ENCODE results near the gene BRI3BP.
"Not testable (repeated sequence)": the region's sequence is repeated elsewhere in the genome, so short reads cannot be mapped to it uniquely, and the experiment has no call there.

The BRI3BP gene

GRCh38 chr12:125024949-125025563 lies 31.6 kb downstream of the BRI3BP start:
- DNase-seq, result no peak

GRCh38 chr12:125025606-125026235 lies 32.3 kb downstream of the BRI3BP start:
- DNase-seq, result no peak

DNA sequence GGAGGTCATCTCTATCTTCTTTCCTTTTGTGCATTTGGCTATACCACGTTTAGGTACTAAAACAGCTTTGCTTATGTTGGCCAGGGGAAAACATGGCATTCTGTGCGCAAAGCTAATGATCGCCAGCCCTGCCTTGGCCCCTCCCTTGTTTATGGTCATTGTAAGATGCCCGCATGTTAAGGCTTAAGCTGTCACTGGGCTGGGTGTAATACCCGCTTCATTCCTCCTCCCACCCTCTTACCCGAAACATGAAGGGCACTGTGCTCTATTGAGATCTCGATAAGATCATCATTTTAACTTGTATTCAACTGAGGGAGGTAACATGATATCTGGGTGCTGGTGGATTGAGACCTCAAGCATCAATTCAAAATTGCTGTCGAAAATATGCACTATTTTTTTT lies 34.7 kb downstream of the BRI3BP start:
- DNase-seq, result no peak

GRCh38 chr12:125029761-125030358 lies 36.4 kb downstream of the BRI3BP start:
- no peak for DNase-seq

DNA sequence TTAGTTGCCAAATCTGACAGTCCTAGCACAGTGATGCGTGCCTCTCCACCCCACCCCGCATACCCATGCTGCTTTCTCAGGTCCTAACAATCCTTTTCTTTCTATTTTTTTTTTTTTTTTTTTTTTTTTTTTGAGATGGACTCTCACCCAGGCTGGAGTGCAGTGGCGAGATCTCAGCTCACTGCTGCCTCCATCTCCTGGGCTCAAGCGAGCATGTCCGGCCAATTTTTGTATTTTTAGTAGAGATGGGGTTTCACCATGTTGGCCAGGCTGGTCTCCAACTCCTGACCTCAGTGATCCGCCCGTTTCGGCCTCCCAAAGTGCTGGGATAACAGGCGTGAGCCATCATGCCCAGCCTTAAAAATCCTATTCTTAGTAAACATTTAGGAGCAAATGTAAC lies 38.0 kb downstream of the BRI3BP start:
- DNase-seq, result not testable (repeated sequence)

DNA sequence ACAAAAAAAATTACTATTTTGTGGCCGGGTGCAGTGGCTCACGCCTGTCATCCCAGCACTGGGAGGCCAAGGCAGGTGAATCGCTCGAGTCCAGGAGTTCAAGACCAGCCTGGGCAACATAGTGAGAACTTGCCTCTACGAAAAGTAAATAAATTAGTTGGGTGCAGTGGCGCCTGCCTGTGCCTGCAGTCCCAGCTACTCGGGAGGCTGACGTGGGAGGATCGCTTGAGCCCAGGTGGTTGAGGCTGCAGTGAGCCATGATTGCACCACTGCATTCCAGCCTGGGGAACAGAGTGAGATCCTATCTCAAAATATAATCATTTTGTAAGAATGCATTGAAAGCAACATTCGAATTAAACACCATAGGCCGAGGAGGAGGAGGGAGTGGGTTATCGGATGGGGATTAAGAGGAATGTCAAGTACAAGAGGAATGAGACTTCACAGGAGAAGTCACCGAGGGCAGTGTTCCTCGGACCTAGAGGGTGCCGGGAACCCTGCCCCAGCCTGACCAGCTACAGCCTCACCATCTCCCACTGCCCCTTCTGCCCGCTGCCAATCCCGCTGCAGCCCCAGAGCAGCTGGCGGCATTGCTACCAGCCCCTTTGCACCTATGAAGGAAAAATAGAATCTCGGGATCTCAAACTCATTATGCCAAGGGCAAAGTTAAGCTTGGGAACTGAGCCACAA lies 39.2 kb downstream of the BRI3BP start:
- DNase-seq, result no peak

DNA sequence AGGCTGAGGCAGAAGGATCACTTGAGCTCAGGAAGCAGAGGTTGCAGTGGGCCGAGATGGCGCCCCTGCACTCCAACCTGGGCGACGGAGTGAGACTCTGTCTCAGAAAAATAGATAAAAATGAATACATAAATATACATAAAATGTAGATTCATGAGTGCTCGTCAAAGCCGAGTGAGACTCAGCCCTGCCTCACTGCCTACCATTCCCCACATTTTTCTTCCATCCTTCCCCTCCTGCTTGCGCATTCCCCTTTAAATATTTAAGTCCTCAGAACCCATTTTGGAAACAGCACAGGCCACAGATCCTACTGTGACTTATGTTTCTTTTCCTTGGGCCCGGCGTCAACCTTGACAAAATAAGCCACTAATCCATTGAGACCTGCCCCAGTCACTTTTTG lies 39.8 kb downstream of the BRI3BP start:
- DNase-seq, result no peak

DNA sequence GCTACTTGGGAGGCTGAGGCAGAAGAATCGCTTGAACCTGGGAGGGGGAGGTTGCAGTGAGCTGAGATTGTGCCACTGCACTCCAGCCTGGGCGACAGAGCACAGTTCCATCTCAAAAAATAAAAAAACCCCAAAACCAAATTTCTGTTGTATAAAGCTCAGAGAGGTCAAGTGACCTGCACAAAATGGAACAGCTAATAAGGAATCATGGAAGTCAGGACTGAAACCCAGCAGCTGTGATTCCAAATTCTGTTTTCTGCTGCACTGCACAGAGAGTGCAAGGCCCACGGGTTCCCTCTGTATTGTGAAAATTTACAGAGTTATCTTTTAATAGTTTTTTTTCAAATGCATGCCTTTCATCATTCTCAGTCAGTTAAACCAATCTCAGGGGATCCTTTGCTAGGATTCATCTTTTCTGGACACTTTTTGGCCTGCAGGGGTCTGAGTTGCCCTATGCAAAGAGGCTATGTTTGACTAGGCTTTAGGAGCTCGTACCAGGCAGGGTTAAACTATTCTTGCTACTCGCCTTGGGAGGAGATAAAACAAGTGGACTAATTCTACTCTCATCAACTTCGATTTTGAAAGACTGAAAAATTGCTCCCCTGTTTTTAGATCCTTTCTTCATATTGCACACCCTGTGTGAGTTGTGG lies 45.7 kb downstream of the BRI3BP start:
- no peak for DNase-seq

- no peak for DNase-seq
Observed at GRCh38 chr12:125049093-125049458, 55.6 kb downstream of the BRI3BP start.

GRCh38 chr12:125050446-125050845 lies 57.0 kb downstream of the BRI3BP start:
- DNase-seq, result no peak

- DNase-seq, result no peak
Observed at GRCh38 chr12:125050868-125051267, 57.4 kb downstream of the BRI3BP start.

- no peak for DNase-seq
Observed at GRCh38 chr12:125053821-125054220, 60.4 kb downstream of the BRI3BP start.

DNA sequence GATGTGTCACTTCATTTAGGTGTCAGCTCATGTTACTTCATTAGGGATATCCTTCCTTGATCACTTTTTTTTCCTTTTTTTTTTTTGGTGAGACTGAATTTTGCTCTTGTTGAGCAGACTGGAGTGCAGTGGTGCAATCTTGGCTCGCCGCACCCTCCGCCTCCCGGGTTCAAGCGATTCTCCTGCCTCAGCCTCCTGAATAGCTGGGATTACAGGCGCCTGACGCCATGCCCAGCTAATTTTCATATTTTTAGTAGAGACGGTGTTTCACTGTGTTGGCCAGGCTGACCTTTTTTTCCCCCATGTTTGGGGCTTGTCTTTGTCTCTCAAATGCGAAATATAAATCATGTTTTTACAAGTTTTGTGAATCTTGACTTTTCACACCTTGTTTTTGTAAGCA lies 62.1 kb downstream of the BRI3BP start:
- no peak for DNase-seq

DNA sequence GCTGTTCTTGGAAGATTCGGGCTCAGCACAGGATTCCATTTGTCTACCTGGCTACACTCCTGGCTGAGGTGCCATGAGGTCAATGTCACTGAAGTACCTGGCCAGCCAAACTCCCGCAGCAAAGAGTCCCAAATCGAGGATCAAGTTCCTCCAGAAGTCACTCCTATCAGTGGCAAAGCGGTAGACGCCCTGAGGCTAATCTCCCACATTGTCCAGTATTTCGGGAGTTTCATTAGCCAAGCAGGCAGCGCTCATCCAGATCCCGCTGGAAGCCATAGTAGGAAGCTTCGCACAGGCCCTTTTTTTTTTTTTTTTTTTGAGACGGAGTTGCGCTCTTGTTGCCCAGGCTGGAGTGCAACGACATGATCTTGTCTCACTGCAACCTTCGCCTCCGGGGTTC lies 62.9 kb downstream of the BRI3BP start:
- no peak for DNase-seq

- no peak for DNase-seq
Observed at GRCh38 chr12:125057708-125058107, 64.3 kb downstream of the BRI3BP start.

DNA sequence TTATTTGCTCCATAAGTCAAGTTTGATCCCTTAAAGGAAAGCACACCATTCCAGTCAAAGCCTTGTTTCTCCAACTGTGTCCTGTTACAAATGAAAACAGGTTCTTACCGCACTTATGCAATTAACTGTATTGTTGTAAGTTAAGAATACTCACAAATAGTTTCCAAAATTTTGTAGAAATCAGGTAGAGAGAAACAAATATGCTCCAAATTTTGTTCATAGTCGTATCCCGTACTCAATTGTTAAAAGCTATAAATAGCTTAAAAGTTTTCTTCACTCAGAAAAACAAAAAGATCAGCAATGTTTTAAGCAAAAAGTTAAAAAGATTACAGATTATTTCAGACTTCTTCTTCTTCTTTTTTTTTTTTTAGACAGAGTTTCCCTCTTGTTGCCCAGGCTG lies 67.8 kb downstream of the BRI3BP start:
- no peak for DNase-seq

- DNase-seq, result not testable (repeated sequence)
Observed at GRCh38 chr12:125063522-125063921, 70.1 kb downstream of the BRI3BP start.

- no peak for DNase-seq
Observed at GRCh38 chr12:125064492-125064891, 71.0 kb downstream of the BRI3BP start.

DNA sequence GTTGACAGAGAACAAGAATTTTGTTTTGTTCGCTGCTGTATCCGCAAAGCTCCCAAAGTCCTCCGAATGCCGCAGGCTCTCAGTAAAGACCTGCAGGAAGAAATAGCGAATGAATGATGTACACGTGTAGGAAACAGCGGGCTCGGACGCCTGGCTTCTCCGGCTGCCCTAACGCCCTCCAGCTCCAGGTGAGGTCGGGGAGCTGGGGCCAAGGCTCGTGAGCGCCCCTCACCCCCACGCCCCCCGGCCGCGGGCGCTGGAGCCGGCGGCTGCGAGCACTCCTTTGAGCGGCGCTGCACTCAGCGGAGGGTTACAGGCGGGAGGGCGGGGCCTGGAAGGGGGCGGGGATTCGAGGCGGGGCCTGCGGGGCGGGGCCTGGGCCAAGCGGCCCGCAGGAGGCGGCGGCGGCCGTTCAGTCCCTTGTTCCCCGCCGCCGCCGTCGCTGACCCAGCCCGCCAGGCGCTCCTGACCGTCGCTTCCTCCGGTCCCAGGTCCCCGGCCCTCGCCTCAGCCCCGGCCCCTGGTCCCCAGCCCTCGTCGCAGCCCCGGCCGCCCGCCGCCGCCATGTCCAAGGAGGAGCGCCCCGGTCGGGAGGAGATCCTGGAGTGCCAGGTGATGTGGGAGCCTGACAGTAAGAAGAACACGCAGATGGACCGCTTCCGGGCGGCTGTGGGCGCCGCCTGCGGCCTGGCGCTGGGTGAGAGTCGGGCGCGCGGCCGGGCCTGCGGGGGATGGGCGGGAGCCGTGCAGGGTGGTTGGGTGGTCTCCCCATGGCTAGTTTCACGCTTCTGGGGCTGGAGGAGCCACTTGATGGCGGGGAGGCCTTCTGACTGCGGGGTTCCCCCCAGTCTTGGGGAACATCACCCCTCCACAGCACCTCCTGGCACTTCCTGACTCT lies 71.8 kb downstream of the BRI3BP start, which contains the start of gene AACS:
Gene AACS, plus strand, starts transcription at position 415 of the 898 bp plus-strand sequence. Its CDS starts 150 bp downstream, at position 565.
- peak; percentile 85 for DNase-seq

- no peak for DNase-seq
Observed at GRCh38 chr12:125065919-125066570, 72.6 kb downstream of the BRI3BP start.

GRCh38 chr12:125068391-125068790 lies 74.9 kb downstream of the BRI3BP start:
- no peak for DNase-seq

DNA sequence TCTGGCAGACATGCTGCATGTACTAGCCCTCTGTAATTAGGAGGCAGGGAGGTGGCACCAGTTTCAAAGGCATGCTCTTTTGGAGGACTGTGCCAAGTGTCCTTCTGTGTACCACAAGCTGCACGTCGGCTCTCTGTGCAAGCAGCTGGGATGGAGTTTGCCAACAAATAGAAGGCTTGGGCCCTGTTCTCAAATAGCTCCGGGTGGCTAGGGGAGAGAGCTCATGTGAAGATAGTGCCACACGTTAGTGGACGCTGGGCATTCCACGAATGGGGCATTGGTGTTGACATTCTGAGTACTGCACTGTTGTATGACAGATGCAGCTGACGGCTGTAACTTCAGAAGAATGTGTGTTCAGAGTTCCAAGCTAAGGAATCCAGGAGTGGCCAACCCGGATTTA lies 76.2 kb downstream of the BRI3BP start:
- no peak for DNase-seq

Data from CD4-positive, alpha-beta T cell treated with Interleukin-6 for 4 hours (primary cell).